Keratinocyte (primary cell): ENCODE data around the gene LCMT1. TPM values are rescaled to one million over a fixed set of nuclear protein-coding genes. Genes with fewer than 3 reads are reported as not detected.

Experiments
- DNase-seq: peaks from one replicate; pipeline ENCODE4 v3.0.0-alpha.2; 2011; ENCODE audit warnings: low read depth, missing footprints, low spot score
- FAIRE-seq: peaks from 2 replicates; lab custom pipeline; 2011; peaks lifted over from hg19 to GRCh38; lab: Jason Lieb, UNC
- H2AFZ ChIP-seq: 2 replicates; pipeline ENCODE4 v1.6.0; 2012; ENCODE audit warnings: low read length, control low read depth, inconsistent platforms; ENCODE audit not compliant: control insufficient read depth
- H3K27ac ChIP-seq: 2 replicates; pipeline ENCODE4 v1.5.1; 2011; ENCODE audit warnings: low read length; ENCODE audit not compliant: control insufficient read depth, insufficient read depth
- H3K27me3 ChIP-seq: 3 replicates; pipeline ENCODE4 v1.6.0; 2011; ENCODE audit warnings: low read length; ENCODE audit not compliant: control insufficient read depth, insufficient read depth; ENCODE audit errors: extremely low read depth
- H3K36me3 ChIP-seq, 2 experiments: 2 replicates in 1 of 2; 3 replicates in 1 of 2; pipeline ENCODE4 v1.5.1; 2011; ENCODE audit warnings: low read length in 2 of 2, mild to moderate bottlenecking in 1 of 2; ENCODE audit not compliant: control insufficient read depth in 2 of 2, insufficient read depth in 2 of 2; ENCODE audit errors: extremely low read depth in 1 of 2
- H3K4me1 ChIP-seq: 3 replicates; pipeline ENCODE4 v1.5.1; 2011; ENCODE audit warnings: low read length; ENCODE audit not compliant: control insufficient read depth, insufficient read depth; ENCODE audit errors: extremely low read depth
- H3K4me2 ChIP-seq: 3 replicates; pipeline ENCODE4 v1.6.0; 2011; ENCODE audit warnings: low read depth, low read length; ENCODE audit not compliant: control insufficient read depth, insufficient read depth; ENCODE audit errors: extremely low read depth
- H3K4me3 ChIP-seq, 3 experiments: fragments of 200-600 bp in 1 of 3; sonication (generic) in 1 of 3; 2 replicates in 2 of 3; 3 replicates in 1 of 3; pipeline ENCODE4 v1.5.1; 2011 to 2016; ENCODE audit warnings: low read length in 3 of 3, mild to moderate bottlenecking in 3 of 3, control low read depth in 2 of 3, inconsistent platforms in 1 of 3, low read depth in 1 of 3, mixed read lengths in 1 of 3, mixed run types in 1 of 3, moderate library complexity in 1 of 3; ENCODE audit not compliant: control insufficient read depth in 2 of 3, insufficient read depth in 2 of 3; ENCODE audit errors: extremely low read depth in 1 of 3
- H3K79me2 ChIP-seq: 2 replicates; pipeline ENCODE4 v1.6.0; 2012; ENCODE audit warnings: low read length; ENCODE audit not compliant: control insufficient read depth, insufficient read depth
- H3K9ac ChIP-seq: 3 replicates; pipeline ENCODE4 v1.6.0; 2011; ENCODE audit warnings: low read length; ENCODE audit not compliant: control insufficient read depth, insufficient read depth; ENCODE audit errors: extremely low read depth
- H3K9me1 ChIP-seq: 3 replicates; pipeline ENCODE4 v1.6.0; 2011; ENCODE audit warnings: low read length; ENCODE audit not compliant: control insufficient read depth, insufficient read depth; ENCODE audit errors: extremely low read depth
- H3K9me3 ChIP-seq: 2 replicates; pipeline ENCODE4 v1.5.1; 2012; ENCODE audit warnings: low read depth, low read length; ENCODE audit not compliant: control insufficient read depth
- H4K20me1 ChIP-seq: 3 replicates; pipeline ENCODE4 v1.6.0; 2011; ENCODE audit warnings: low read length; ENCODE audit not compliant: control insufficient read depth, insufficient read depth; ENCODE audit errors: extremely low read depth
- CTCF ChIP-seq, 3 experiments: IDR thresholded peaks in 1 of 3; conservative IDR thresholded peaks in 1 of 3; optimal IDR thresholded peaks in 1 of 3; 2 replicates in 2 of 3; 3 replicates in 1 of 3; pipeline versions ENCODE3 to v1.5.1; 2011; ENCODE audit warnings: low read length in 3 of 3, mild to moderate bottlenecking in 3 of 3, moderate library complexity in 2 of 3, control low read depth in 1 of 3, inconsistent platforms in 1 of 3; ENCODE audit not compliant: insufficient read depth in 2 of 3; ENCODE audit errors: extremely low read depth in 1 of 3
- EZH2 ChIP-seq: IDR thresholded peaks from one replicate; pipeline ENCODE4 v1.6.1; 2012; ENCODE audit warnings: inconsistent platforms, mild to moderate bottlenecking, low read length, moderate library complexity
- dilution Hi-C: fragments of 300-500 bp; cut with MboI; formaldehyde crosslinking; loops from one replicate; pipeline ENCODE4 v1.7.0; 2020; ENCODE audit warnings: low sequenced_read_pairs; ENCODE audit not compliant: extremely low pct_ligation_motif_present
- polyA plus RNA-seq, 5 experiments: library from polyadenylated mRNA; depleted of rRNA in 3 of 5; stranded (reverse) in 3 of 5; stranded (forward) in 1 of 5; unstranded in 1 of 5; fragments of >200 nt; gene quantifications; 1 replicate in 1 of 5; 2 replicates in 3 of 5; 3 replicates in 1 of 5; pipeline versions ENCODE4 v1.2.1 to v1.2.3, GENCODE V29; 2011 to 2012; ENCODE audit warnings: missing spikeins in 2 of 5, low read depth in 1 of 5, low replicate concordance in 1 of 5

The LCMT1 gene
- polyA plus RNA-seq, 1 donor (not counting 4 experiments of a cell fraction or from before 2014, with no cell fraction given) = 30.3 TPM

- TF ChIP-seq CTCF (optimal IDR thresholded peaks at IDR 0.05 in 1 of 3, IDR thresholded peaks at IDR 0.05 in 1 of 3, conservative IDR thresholded peaks at IDR 0.05 in 1 of 3; ENCODE audit: extremely low read depth in 1 of 3, insufficient read depth in 2 of 3, low read length in 3 of 3) (no peak), EZH2 (no peak)
- no peak overlapping the region for H3K9ac ChIP-seq
- no peaks in the 10 kb centered on the region for H3K79me2 ChIP-seq
- H3K36me3 ChIP-seq = no peaks in the 10 kb centered on the region
- no peaks in the 10 kb centered on the region for H3K9me3 ChIP-seq
- H2AFZ ChIP-seq = no peak overlapping the region
- H3K4me2 ChIP-seq = no peak overlapping the region
- H3K27me3 ChIP-seq = no peaks in the 10 kb centered on the region
- no peak overlapping the region for H3K27ac ChIP-seq
- no peak for DNase-seq
- dilution Hi-C loops = no loop called here
- H3K4me1 ChIP-seq = peaks cover 2% of the 10 kb centered on the region
- H4K20me1 ChIP-seq = no peaks in the 10 kb centered on the region
- H3K4me3 ChIP-seq = no peak overlapping the region
- H3K9me1 ChIP-seq = no peaks in the 10 kb centered on the region
- no peak for FAIRE-seq
Measured at GRCh38 chr16:25189305-25189704, 77.8 kb downstream of the LCMT1 start.

GRCh38 chr16:25192096-25192495 lies 80.6 kb downstream of the LCMT1 start:
- Histone ChIP-seq H3K4me2 (no peak overlapping the region), H3K79me2 (no peaks in the 10 kb centered on the region), H3K9me3 (no peaks in the 10 kb centered on the region), H2AFZ (no peak overlapping the region), H3K36me3 (no peaks in the 10 kb centered on the region), H3K9me1 (no peaks in the 10 kb centered on the region), H3K27me3 (no peaks in the 10 kb centered on the region), H4K20me1 (no peaks in the 10 kb centered on the region), H3K4me1 (peaks cover 2% of the 10 kb centered on the region), H3K9ac (no peak overlapping the region), H3K27ac (no peak overlapping the region), H3K4me3 (no peak overlapping the region)
- dilution Hi-C loops = no loop called here
- DNase-seq = no peak
- FAIRE-seq = no peak
- TF ChIP-seq EZH2 = no peak
- TF ChIP-seq CTCF (optimal IDR thresholded peaks at IDR 0.05 in 1 of 3, IDR thresholded peaks at IDR 0.05 in 1 of 3, conservative IDR thresholded peaks at IDR 0.05 in 1 of 3; ENCODE audit: extremely low read depth in 1 of 3, insufficient read depth in 2 of 3, low read length in 3 of 3) = no peak
